Measurements from ENCODE around the gene ALG9. TPM values are rescaled to one million over a fixed set of nuclear protein-coding genes. Genes with fewer than 3 reads are reported as not detected.

ALG9 gene
- total and polyA plus RNA-seq, 10 of the 15 experiments (the other 5 are each of a cell fraction or from before 2014, with no cell fraction given): 10.8 to 41.6 (median 25.5) TPM

DNA sequence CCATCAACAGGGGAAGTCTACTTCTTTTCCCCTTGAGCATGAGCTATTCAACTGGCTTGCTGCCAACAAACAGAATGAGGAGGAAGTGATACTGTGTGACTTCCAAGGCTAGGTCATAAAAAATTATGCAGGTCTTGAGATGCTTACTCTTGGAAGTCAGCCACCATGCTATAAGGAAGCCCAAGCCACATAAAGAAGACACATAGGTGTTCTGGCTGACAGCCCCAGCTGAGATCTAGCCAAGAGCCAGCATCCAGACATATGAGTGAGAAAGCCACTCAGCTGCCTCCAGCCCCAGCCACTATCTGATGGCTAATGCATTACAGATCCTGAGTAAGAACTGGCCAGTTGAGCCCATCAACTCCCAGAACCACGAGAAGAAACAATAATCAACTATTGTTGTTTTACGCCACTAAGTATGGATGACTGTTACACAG lies 74.2 kb downstream of the ALG9 start (continued):
- TF ChIP-seq KDM1A (IDR thresholded peaks at IDR 0.05; ENCODE audit: borderline replicate concordance): no peak
- no peak for TF ChIP-seq RBBP5 (conservative IDR thresholded peaks at IDR 0.05)
- 0 out of 4 replicates have a peak, but pooled peaks of 1 of the 2 experiments have one; percentile 18 for TF ChIP-seq IKZF2 (IDR thresholded peaks at IDR 0.05)
- TF ChIP-seq MXI1 (IDR thresholded peaks at IDR 0.05; ENCODE audit: low read depth, low read length): no peak
- TF ChIP-seq, protein P1, sequence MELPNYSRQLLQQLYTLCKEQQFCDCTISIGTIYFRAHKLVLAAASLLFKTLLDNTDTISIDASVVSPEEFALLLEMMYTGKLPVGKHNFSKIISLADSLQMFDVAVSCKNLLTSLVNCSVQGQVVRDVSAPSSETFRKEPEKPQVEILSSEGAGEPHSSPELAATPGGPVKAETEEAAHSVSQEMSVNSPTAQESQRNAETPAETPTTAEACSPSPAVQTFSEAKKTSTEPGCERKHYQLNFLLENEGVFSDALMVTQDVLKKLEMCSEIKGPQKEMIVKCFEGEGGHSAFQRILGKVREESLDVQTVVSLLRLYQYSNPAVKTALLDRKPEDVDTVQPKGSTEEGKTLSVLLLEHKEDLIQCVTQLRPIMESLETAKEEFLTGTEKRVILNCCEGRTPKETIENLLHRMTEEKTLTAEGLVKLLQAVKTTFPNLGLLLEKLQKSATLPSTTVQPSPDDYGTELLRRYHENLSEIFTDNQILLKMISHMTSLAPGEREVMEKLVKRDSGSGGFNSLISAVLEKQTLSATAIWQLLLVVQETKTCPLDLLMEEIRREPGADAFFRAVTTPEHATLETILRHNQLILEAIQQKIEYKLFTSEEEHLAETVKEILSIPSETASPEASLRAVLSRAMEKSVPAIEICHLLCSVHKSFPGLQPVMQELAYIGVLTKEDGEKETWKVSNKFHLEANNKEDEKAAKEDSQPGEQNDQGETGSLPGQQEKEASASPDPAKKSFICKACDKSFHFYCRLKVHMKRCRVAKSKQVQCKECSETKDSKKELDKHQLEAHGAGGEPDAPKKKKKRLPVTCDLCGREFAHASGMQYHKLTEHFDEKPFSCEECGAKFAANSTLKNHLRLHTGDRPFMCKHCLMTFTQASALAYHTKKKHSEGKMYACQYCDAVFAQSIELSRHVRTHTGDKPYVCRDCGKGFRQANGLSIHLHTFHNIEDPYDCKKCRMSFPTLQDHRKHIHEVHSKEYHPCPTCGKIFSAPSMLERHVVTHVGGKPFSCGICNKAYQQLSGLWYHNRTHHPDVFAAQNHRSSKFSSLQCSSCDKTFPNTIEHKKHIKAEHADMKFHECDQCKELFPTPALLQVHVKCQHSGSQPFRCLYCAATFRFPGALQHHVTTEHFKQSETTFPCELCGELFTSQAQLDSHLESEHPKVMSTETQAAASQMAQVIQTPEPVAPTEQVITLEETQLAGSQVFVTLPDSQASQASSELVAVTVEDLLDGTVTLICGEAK (IDR thresholded peaks at IDR 0.05; ENCODE audit: borderline replicate concordance): no peak
- TF ChIP-seq RAD21 (IDR thresholded peaks at IDR 0.05; ENCODE audit: insufficient read depth, low read depth, low read length): no peak

DNA sequence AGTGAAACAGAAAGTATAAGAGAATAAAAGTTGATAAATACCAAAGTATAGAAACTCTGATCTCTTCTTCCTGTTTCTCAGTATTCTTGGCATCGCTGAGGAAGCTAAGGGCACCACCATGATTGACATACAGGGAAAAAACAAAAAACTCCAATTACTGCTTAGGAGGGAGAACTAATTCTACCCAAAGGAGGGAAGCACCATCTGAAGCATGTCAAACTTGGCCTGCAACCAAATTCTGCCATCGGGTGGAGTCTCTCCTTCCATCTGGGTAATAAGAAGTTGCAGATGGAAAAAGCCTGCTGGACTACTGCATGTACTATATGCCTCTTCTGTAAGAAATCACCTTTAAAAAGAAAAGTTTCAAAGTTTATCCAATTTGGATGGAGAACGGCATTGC lies 74.7 kb downstream of the ALG9 start:
- H3K9ac ChIP-seq (ENCODE audit: control insufficient read depth, insufficient read depth, low read length): no peak overlapping the region
- no peak overlapping the region for H3K27ac ChIP-seq (ENCODE audit: control insufficient read depth, insufficient read depth)
- no peaks in the 10 kb centered on the region for H3K4me1 ChIP-seq (ENCODE audit: control insufficient read depth, insufficient read depth, low read length)
- BruUV-seq (replicated peaks): no TSS peak
- ChIA-PET RAD21 (ENCODE audit: unreplicated experiment) (interaction anchor here (1.1 to 1.3 kb wide), 4 partner anchors 19 to 38 kb away, joined by 3 to 4 read pairs (median 4); partner anchors contain the start of gene PPP2R1B), CTCF (interaction anchor here (0.5 to 6.3 kb wide), 9 partner anchors 11 to 367 kb away, joined by 3 to 31 read pairs (median 4); no protein-coding TSS in a partner anchor), POLR2A (interaction anchor here (1.3 kb wide), 1 partner anchor 34 kb away, joined by 4 read pairs; no protein-coding TSS in a partner anchor), SMC1A (ENCODE audit: uncharacterized antibody, unreplicated experiment) (interaction anchor here (0.7 to 2.5 kb wide), 8 partner anchors 10 to 232 kb away, joined by 3 to 19 read pairs (median 6); partner anchors contain the start of gene PPP2R1B)
- no peaks in the 10 kb centered on the region for H3K27me3 ChIP-seq (replicated peaks in 1 of 2; ENCODE audit: control insufficient read depth in 2 of 2, insufficient read depth in 2 of 2, low read length in 1 of 2)
- no peak for DNase-seq (ENCODE audit: low read depth, low spot score)
- WGBS (ENCODE audit: insufficient coverage, insufficient replicate concordance, low lambda C conversion rate, missing lambda C conversion rate): 98% methylated on average over 3 of the region's 3 CpGs
- in situ Hi-C loops (cut with MboI): no loop called here
- H3K4me3 ChIP-seq: no peak overlapping the region
- H3K4me2 ChIP-seq (ENCODE audit: control insufficient read depth, insufficient read depth): no peak overlapping the region
- no peaks in the 10 kb centered on the region for H4K20me1 ChIP-seq (ENCODE audit: control insufficient read depth, insufficient read depth)
- H3K79me2 ChIP-seq (ENCODE audit: control insufficient read depth, insufficient read depth, low read length): no peaks in the 10 kb centered on the region
- intact Hi-C loops (cut with micrococcal nuclease; ENCODE audit: unreplicated experiment): no loop called here
- peaks cover 6% of the 10 kb centered on the region; the same call in 1 of the 3 replicates for H3K9me3 ChIP-seq (replicated peaks; ENCODE audit: control insufficient read depth, insufficient read depth, low read length)
- ATAC-seq: no peak
- no peak overlapping the region for H2AFZ ChIP-seq (ENCODE audit: control insufficient read depth, low read depth, low read length)
- no peak for FAIRE-seq
- peaks cover 2% of the 10 kb centered on the region in 2 experiments; a peak in 3 of 4 replicates for H3K36me3 ChIP-seq (ENCODE audit: control insufficient read depth in 2 of 2, insufficient read depth in 2 of 2, low read length in 1 of 2)
- no peak for TF ChIP-seq ATF7 (IDR thresholded peaks at IDR 0.05; ENCODE audit: low read depth)
- TF ChIP-seq WRNIP1 (IDR thresholded peaks at IDR 0.05; ENCODE audit: borderline replicate concordance, low read depth, low read length): no peak
- TF ChIP-seq IKZF2 (IDR thresholded peaks at IDR 0.05): no peak
- no peak for TF ChIP-seq POLR2AphosphoS2 (IDR thresholded peaks at IDR 0.05; ENCODE audit: low read depth, low read length)
- TF ChIP-seq, protein P2, sequence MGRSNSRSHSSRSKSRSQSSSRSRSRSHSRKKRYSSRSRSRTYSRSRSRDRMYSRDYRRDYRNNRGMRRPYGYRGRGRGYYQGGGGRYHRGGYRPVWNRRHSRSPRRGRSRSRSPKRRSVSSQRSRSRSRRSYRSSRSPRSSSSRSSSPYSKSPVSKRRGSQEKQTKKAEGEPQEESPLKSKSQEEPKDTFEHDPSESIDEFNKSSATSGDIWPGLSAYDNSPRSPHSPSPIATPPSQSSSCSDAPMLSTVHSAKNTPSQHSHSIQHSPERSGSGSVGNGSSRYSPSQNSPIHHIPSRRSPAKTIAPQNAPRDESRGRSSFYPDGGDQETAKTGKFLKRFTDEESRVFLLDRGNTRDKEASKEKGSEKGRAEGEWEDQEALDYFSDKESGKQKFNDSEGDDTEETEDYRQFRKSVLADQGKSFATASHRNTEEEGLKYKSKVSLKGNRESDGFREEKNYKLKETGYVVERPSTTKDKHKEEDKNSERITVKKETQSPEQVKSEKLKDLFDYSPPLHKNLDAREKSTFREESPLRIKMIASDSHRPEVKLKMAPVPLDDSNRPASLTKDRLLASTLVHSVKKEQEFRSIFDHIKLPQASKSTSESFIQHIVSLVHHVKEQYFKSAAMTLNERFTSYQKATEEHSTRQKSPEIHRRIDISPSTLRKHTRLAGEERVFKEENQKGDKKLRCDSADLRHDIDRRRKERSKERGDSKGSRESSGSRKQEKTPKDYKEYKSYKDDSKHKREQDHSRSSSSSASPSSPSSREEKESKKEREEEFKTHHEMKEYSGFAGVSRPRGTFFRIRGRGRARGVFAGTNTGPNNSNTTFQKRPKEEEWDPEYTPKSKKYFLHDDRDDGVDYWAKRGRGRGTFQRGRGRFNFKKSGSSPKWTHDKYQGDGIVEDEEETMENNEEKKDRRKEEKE (IDR thresholded peaks at IDR 0.05): no peak
- TF ChIP-seq, protein P3, sequence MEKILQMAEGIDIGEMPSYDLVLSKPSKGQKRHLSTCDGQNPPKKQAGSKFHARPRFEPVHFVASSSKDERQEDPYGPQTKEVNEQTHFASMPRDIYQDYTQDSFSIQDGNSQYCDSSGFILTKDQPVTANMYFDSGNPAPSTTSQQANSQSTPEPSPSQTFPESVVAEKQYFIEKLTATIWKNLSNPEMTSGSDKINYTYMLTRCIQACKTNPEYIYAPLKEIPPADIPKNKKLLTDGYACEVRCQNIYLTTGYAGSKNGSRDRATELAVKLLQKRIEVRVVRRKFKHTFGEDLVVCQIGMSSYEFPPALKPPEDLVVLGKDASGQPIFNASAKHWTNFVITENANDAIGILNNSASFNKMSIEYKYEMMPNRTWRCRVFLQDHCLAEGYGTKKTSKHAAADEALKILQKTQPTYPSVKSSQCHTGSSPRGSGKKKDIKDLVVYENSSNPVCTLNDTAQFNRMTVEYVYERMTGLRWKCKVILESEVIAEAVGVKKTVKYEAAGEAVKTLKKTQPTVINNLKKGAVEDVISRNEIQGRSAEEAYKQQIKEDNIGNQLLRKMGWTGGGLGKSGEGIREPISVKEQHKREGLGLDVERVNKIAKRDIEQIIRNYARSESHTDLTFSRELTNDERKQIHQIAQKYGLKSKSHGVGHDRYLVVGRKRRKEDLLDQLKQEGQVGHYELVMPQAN (conservative IDR thresholded peaks at IDR 0.05): no peak

All from GM12878 (cell line).